DND-41 (cell line): Measurements from ENCODE around the gene CCDC92.

Experiments
- CTCF ChIP-seq: IDR thresholded peaks from 2 replicates; pipeline ENCODE4 v1.5.1; 2012; ENCODE audit warnings: borderline replicate concordance, low read length, moderate library complexity, mild to moderate bottlenecking; ENCODE audit not compliant: poor library complexity, severe bottlenecking; ENCODE audit errors: extremely low read depth
- EZH2 ChIP-seq: IDR thresholded peaks from 3 replicates; pipeline ENCODE4 v1.6.1; 2012; ENCODE audit warnings: borderline replicate concordance, low read depth, mild to moderate bottlenecking, moderate library complexity, low read length, inconsistent platforms; ENCODE audit not compliant: severe bottlenecking

- TF ChIP-seq CTCF = no peak
- no peak for TF ChIP-seq EZH2
Measured at GRCh38 chr12:123941000-123941399, 31.6 kb downstream of the CCDC92 start.
